ENCODE results near the gene TIMM44. TPM values are rescaled to one million over a fixed set of nuclear protein-coding genes. Genes with fewer than 3 reads are reported as not detected.

Gene TIMM44
- polyA plus RNA-seq, 1 experiment: 56.6 TPM

DNA sequence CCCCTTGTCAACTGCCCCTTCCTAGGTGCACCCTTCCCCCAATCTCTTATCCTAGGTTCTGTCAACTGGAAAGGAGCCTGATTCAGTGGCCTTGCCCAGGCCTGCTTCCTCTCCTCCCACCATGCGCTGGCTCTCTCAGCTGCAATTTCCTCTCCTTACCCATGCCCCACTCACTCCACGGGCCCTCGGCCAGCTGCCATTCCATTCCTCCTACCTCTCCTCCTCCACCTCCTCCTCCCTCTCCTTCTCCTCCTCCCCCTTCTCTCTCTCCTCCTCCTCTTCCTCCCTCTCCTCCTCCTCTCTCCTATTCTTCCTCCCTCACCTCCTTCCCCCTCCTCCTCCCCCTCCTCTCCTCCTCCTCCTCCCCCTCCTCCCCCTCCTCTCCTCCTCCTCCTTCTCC lies 9.6 kb upstream of the TIMM44 start:
- TF ChIP-seq, protein P1, sequence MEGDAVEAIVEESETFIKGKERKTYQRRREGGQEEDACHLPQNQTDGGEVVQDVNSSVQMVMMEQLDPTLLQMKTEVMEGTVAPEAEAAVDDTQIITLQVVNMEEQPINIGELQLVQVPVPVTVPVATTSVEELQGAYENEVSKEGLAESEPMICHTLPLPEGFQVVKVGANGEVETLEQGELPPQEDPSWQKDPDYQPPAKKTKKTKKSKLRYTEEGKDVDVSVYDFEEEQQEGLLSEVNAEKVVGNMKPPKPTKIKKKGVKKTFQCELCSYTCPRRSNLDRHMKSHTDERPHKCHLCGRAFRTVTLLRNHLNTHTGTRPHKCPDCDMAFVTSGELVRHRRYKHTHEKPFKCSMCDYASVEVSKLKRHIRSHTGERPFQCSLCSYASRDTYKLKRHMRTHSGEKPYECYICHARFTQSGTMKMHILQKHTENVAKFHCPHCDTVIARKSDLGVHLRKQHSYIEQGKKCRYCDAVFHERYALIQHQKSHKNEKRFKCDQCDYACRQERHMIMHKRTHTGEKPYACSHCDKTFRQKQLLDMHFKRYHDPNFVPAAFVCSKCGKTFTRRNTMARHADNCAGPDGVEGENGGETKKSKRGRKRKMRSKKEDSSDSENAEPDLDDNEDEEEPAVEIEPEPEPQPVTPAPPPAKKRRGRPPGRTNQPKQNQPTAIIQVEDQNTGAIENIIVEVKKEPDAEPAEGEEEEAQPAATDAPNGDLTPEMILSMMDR (IDR thresholded peaks at IDR 0.05; ENCODE audit: insufficient read depth, low read depth, low read length): no peak
- Histone ChIP-seq H3K27me3 (ENCODE audit: control insufficient read depth, insufficient read depth, low read length) (no peaks in the 10 kb centered on the region), H3K36me3 (ENCODE audit: control insufficient read depth, insufficient read depth, low read length) (no peaks in the 10 kb centered on the region), H3K4me3 (ENCODE audit: low read depth, low read length) (no peak overlapping the region)
- ChIA-PET POLR2A (no interaction called here), CTCF (interaction anchor here (0.9 to 2.2 kb wide), 4 partner anchors 9 to 49 kb away, joined by 3 to 11 read pairs (median 6); partner anchors contain the start of gene TIMM44)
- no peak for DNase-seq (ENCODE audit: low read depth)

DNA sequence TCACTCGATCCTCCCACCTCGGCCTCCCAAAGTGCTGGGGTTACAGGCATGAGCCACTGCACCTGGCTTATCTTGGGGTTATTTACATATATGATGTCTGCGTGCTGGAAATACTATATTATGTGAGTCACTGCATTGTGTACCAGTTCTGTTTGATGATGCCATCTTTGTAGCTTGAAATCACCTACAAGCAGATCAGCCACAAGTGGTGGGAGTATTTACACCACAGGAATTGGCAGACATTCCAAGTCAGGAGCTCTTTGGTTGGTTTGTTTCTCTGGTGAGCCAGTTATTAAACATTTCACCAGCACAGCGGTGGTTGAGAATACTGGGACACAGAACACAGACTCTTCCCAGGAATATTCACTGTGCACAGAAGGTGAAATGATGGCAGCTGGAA lies 4.5 kb upstream of the TIMM44 start:
- ChIA-PET POLR2A (no interaction called here), CTCF (no interaction called here)
- H3K36me3 ChIP-seq (ENCODE audit: control insufficient read depth, insufficient read depth, low read length): no peaks in the 10 kb centered on the region
- TF ChIP-seq, protein P1 (IDR thresholded peaks at IDR 0.05; ENCODE audit: insufficient read depth, low read depth, low read length): no peak
- no peak overlapping the region for H3K4me3 ChIP-seq (ENCODE audit: low read depth, low read length)
- H3K27me3 ChIP-seq (ENCODE audit: control insufficient read depth, insufficient read depth, low read length): no peaks in the 10 kb centered on the region
- no peak for DNase-seq (ENCODE audit: low read depth)

DNA sequence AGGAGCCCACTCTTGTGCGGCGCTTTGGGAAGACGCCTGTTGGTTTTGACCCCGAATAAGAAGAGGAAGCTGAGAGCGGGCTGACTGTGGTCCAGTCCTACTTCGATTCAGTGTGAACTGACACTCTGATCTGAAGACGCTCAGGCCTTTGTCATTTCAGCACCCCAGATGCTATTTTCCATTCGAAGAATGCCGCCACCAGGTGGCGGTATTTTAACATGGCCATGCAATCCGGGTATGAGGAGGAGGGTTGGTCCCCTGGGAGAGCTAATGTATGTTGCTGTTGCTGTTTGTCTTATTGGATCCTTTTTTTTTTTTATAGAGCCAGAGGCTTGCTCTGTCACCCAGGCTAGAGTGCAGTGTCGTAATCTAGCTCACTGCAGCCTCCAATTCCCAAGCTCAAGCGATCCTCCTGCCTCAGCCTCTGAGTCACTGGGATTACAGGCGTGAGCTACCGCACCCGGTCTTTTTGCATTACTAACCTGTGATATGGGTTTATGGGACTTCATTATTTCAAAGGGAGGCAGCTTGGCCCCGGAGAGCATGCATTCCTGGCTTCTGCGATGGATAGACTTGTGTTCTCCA lies 803 bp upstream of the TIMM44 start:
- Histone ChIP-seq H3K4me3 (ENCODE audit: low read depth, low read length) (peak overlapping the region; percentile 43), H3K27me3 (ENCODE audit: control insufficient read depth, insufficient read depth, low read length) (no peaks in the 10 kb centered on the region), H3K36me3 (ENCODE audit: control insufficient read depth, insufficient read depth, low read length) (peaks cover 12% of the 10 kb centered on the region)
- ChIA-PET CTCF (interaction anchor here (0.7 to 3.6 kb wide), 34 partner anchors 8 to 325 kb away, joined by 3 to 57 read pairs (median 4); partner anchors contain the start of genes ELAVL1, MAP2K7 and SNAPC2), POLR2A (interaction anchor here (0.6 to 1.1 kb wide), 3 partner anchors 24 to 312 kb away, joined by 3 to 6 read pairs (median 3); partner anchors contain the start of gene SNAPC2)
- TF ChIP-seq, protein P1 (IDR thresholded peaks at IDR 0.05; ENCODE audit: insufficient read depth, low read depth, low read length): peak; percentile 83
- DNase-seq (ENCODE audit: low read depth): no peak

DNA sequence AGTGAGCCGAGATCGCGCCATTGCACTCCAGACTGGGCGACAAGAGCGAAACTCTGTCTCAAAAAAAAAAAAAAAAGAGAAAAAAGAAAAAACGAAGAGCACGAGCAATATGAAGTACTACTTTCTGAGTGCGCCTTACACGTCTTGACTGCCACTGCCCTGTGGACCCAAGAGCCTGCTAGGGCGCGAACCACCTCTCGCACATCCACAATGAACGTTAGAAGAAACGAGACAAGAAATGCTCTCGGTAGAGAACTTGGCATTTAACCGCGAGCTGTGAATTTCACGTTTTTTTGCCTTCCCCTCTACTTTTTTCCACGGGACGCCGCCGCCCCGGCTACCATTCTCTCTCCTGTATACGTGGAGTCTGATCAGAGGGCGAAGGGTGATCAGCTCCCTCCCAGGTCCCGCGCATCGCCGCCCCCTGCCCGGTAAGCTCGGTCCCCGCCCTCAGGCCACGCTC lies 454 bp downstream of the TIMM44 start:
- H3K27me3 ChIP-seq (ENCODE audit: control insufficient read depth, insufficient read depth, low read length): no peaks in the 10 kb centered on the region
- ChIA-PET POLR2A (interaction anchor here (1.0 to 1.1 kb wide), 2 partner anchors 22 to 74 kb away, joined by 3 to 6 read pairs; partner anchors contain the start of gene SNAPC2), CTCF (interaction anchor here (0.7 to 3.6 kb wide), 19 partner anchors 9 to 474 kb away, joined by 3 to 57 read pairs (median 8); partner anchors contain the start of genes ELAVL1, MAP2K7 and SNAPC2)
- H3K36me3 ChIP-seq (ENCODE audit: control insufficient read depth, insufficient read depth, low read length): peaks cover 13% of the 10 kb centered on the region
- no peak for DNase-seq (ENCODE audit: low read depth)
- H3K4me3 ChIP-seq (ENCODE audit: low read depth, low read length): peak overlapping the region; percentile 98
- TF ChIP-seq, protein P1 (IDR thresholded peaks at IDR 0.05; ENCODE audit: insufficient read depth, low read depth, low read length): no peak

DNA sequence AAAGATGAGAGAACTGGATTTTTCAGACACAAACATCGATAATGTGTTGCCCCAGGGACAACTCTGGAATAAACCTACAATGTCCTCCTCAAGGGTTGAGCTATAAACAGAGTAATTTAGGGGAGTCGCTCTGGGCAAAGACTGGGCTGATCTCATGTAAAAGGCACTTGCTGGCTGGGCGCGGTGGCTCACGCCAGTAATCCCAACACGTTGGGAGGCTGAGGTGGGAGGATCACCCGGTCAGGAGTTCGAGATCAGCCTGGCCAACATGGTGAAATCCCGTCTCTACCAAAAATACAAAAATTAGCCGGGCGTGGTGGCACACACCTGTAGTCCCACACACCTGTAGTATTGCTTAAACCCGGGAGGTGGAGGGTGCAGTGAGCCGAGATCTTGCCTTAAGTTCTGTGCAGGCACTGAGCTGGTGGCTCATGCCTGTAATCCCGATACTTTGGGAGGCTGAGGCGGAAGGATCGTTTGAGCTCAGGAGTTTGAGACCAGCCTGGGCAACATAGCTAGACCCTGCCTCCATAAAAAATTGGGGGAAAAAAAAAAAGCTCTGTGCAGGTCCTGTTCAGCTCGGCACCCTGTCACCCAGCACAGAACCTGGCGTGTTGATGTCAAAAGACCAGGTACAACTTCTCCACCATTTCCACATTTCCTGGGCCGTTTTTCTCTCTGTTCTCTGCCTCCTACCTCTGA lies 1.4 kb downstream of the TIMM44 start:
- ChIA-PET POLR2A (interaction anchor here (0.7 kb wide), 1 partner anchor 109 kb away, joined by 3 read pairs; no protein-coding TSS in a partner anchor), CTCF (interaction anchor here (0.7 to 3.0 kb wide), 4 partner anchors 8 to 100 kb away, joined by 3 to 34 read pairs (median 4); no protein-coding TSS in a partner anchor)
- TF ChIP-seq, protein P1 (IDR thresholded peaks at IDR 0.05; ENCODE audit: insufficient read depth, low read depth, low read length): no peak
- Histone ChIP-seq H3K4me3 (ENCODE audit: low read depth, low read length) (0 out of 2 replicates have a peak overlapping the region, but pooled peaks have one; percentile 98), H3K27me3 (ENCODE audit: control insufficient read depth, insufficient read depth, low read length) (no peaks in the 10 kb centered on the region), H3K36me3 (ENCODE audit: control insufficient read depth, insufficient read depth, low read length) (peaks cover 17% of the 10 kb centered on the region)
- DNase-seq (ENCODE audit: low read depth): no peak
